K562 (cell line): ENCODE results near the gene RAB40AL. TPM values are rescaled to one million over a fixed set of nuclear protein-coding genes. Genes with fewer than 3 reads are reported as not detected.

Experiments
- ATAC-seq: fragments of 200-7000 bp; cut with Tn5 transposase; 3 replicates; pipeline ENCODE4 v1.9.1; 2020; ENCODE audit warnings: moderate library complexity
- BruUV-seq: library from RNA; stranded (reverse); fragments of 400-500 nt; replicated peaks from 2 replicates; lab custom pipeline; 2021; lab: Mats Ljungman, UMichigan
- CTCF ChIA-PET: fragments of 300-600 bp; formaldehyde crosslinking; extraction: SDS; loops from one replicate; lab custom pipeline; 2021; ENCODE audit warnings: low intra/inter-chr PET ratio; lab: Yijun Ruan, JAX
- POLR2A ChIA-PET: fragments of 300-600, 350-650 bp; sonication (Branson Sonifier 250); formaldehyde crosslinking; extraction: SDS; loops from one replicate; lab custom pipeline; 2021; ENCODE audit warnings: antibody characterized with exemption, inconsistent platforms; lab: Yijun Ruan, JAX
- DNase-seq, 4 experiments: peaks; one replicate each; pipeline versions ENCODE4 v3.0.0 to v3.0.0-alpha.2; 2011 to 2018; ENCODE audit warnings: low spot score in 3 of 4, mixed read lengths in 3 of 4; ENCODE audit errors: extremely low read depth in 1 of 4
- FAIRE-seq: peaks from 2 replicates; lab custom pipeline; 2011; peaks lifted over from hg19 to GRCh38; lab: Jason Lieb, UNC
- H2AFZ ChIP-seq: 2 replicates; pipeline ENCODE4 v1.6.0; 2011; ENCODE audit warnings: low read depth, low read length, control low read depth, inconsistent platforms
- H3K27ac ChIP-seq: fragments of 200-600 bp; 3 replicates; pipeline ENCODE4 v1.8.0; 2011; ENCODE audit warnings: low read depth, mild to moderate bottlenecking, control low read depth, inconsistent platforms, low read length, moderate library complexity, mixed read lengths; ENCODE audit errors: extremely low read depth
- H3K27me3 ChIP-seq, 2 experiments: fragments of 300-600 bp in 1 of 2; 2 replicates in 1 of 2; 3 replicates in 1 of 2; pipeline versions ENCODE4 v1.6.0 to v1.8.0; 2011; ENCODE audit warnings: inconsistent platforms in 2 of 2, low read length in 2 of 2, mild to moderate bottlenecking in 1 of 2, mixed read lengths in 1 of 2, moderate library complexity in 1 of 2; ENCODE audit not compliant: control insufficient read depth in 2 of 2, insufficient read depth in 2 of 2
- H3K36me3 ChIP-seq: fragments of 300-600 bp; 3 replicates; pipeline ENCODE4 v1.8.0; 2011; ENCODE audit warnings: mild to moderate bottlenecking, low read length, inconsistent platforms; ENCODE audit not compliant: control insufficient read depth, insufficient read depth
- H3K4me1 ChIP-seq, 2 experiments: fragments of 200-600 bp in 1 of 2; replicated peaks in 1 of 2; 2 replicates in 1 of 2; 3 replicates in 1 of 2; pipeline versions ENCODE4 v1.5.1 to v1.8.0; 2011; ENCODE audit warnings: inconsistent platforms in 2 of 2, low read length in 2 of 2, mild to moderate bottlenecking in 1 of 2, mixed read lengths in 1 of 2, moderate library complexity in 1 of 2; ENCODE audit not compliant: control insufficient read depth in 2 of 2, insufficient read depth in 2 of 2
- H3K4me2 ChIP-seq: 2 replicates; pipeline ENCODE4 v1.6.1; 2011; ENCODE audit warnings: low read length, control low read depth, inconsistent platforms, mixed read lengths; ENCODE audit not compliant: insufficient read depth
- H3K4me3 ChIP-seq: fragments of 200-600 bp; sonication (generic), shearing (Covaris generic); 2 replicates; pipeline ENCODE4 v1.5.1; 2016; ENCODE audit warnings: control low read depth, inconsistent platforms
- H3K79me2 ChIP-seq: fragments of 200-600 bp; 3 replicates; pipeline ENCODE4 v1.8.0; 2011; ENCODE audit warnings: low read length, inconsistent platforms; ENCODE audit not compliant: control insufficient read depth, insufficient read depth
- H3K9ac ChIP-seq, 2 experiments: 2 replicates each; pipeline versions ENCODE4 v1.6.0 to v1.6.1; 2011; ENCODE audit warnings: low read depth in 2 of 2, low read length in 2 of 2, control low read depth in 1 of 2, inconsistent platforms in 1 of 2, mild to moderate bottlenecking in 1 of 2, mixed read lengths in 1 of 2; ENCODE audit not compliant: insufficient read depth in 1 of 2
- H3K9me1 ChIP-seq: one replicate; pipeline ENCODE4 v1.6.0; 2011; ENCODE audit warnings: inconsistent platforms, mild to moderate bottlenecking, low read length, moderate library complexity; ENCODE audit not compliant: control insufficient read depth, insufficient read depth
- H3K9me3 ChIP-seq: replicated peaks from 2 replicates; pipeline ENCODE4 v1.5.1; 2011; ENCODE audit warnings: low read depth, low read length, inconsistent platforms; ENCODE audit not compliant: control insufficient read depth, insufficient read depth
- H4K20me1 ChIP-seq: replicated peaks from 2 replicates; pipeline ENCODE4 v1.6.1; 2011; ENCODE audit warnings: low read length, inconsistent platforms, mixed read lengths; ENCODE audit not compliant: control insufficient read depth, insufficient read depth
- CHD2 ChIP-seq: IDR thresholded peaks from 2 replicates; pipeline ENCODE4 v1.6.1; 2011; ENCODE audit warnings: low read depth, low read length
- EP300 ChIP-seq: IDR thresholded peaks from 2 replicates; pipeline ENCODE4 v1.6.1; 2012; ENCODE audit warnings: low read length, improper control_type of control experiment
- POLR2H ChIP-seq: IDR thresholded peaks from 2 replicates; pipeline ENCODE4 v1.6.1; 2016; ENCODE audit warnings: missing genetic modification characterization, low read depth, mild to moderate bottlenecking, control low read depth, missing compliant biosample characterization, moderate library complexity
- WGBS: fragments of 100-300 bp; shearing (Covaris generic); methylation state at CpG from one replicate; pipeline ENCODE4 v1.1.6; 2016; ENCODE audit warnings: low coverage, mixed read lengths; ENCODE audit not compliant: insufficient coverage; ENCODE audit errors: missing lambda C conversion rate; 5-methylcytosine and 5-hydroxymethylcytosine counted together
- in situ Hi-C: fragments of 300-500 bp; cut with MboI; formaldehyde crosslinking; loops from 4 replicates; pipeline ENCODE4 v1.15.0; 2018; ENCODE audit warnings: inconsistent platforms, mixed read lengths
- intact Hi-C: fragments of 100-400 bp; cut with micrococcal nuclease; formaldehyde crosslinking; loops from 2 replicates; pipeline ENCODE4 v1.14.2; 2022
- polyA plus RNA-seq, 8 experiments: library from polyadenylated mRNA; depleted of rRNA in 4 of 8; stranded (reverse) in 5 of 8; unstranded in 3 of 8; fragments of >200 nt; fragmentation: Nextera tagmentation in 2 of 8; fragmentation: Illumina TruSeq in 1 of 8; extraction: Ambion mirVana in 2 of 8; extraction: Trizol in 1 of 8; gene quantifications; 2 replicates each; pipeline versions ENCODE4 v1.2.1 to v1.2.3, GENCODE V29; 2011 to 2014; ENCODE audit warnings: inconsistent platforms in 1 of 8, missing spikeins in 1 of 8
- total RNA-seq, 7 experiments: library from RNA; depleted of rRNA in 6 of 7; stranded (reverse); fragments of >200 nt in 6 of 7; fragmentation: Illumina TruSeq in 2 of 7; extraction: Trizol in 2 of 7; gene quantifications; 2 replicates each; pipeline versions ENCODE4 v1.2.1 to v1.2.3, GENCODE V29; 2011 to 2021; ENCODE audit warnings: low replicate concordance in 1 of 7
- TF ChIP-seq, protein P1 (sequence below), 2 experiments: fragments of 450-650 bp in 1 of 2; sonication (generic) in 1 of 2; formaldehyde crosslinking; conservative IDR thresholded peaks; 2 replicates each; pipeline versions ENCODE4 v1.4.0 to v1.8.1; 2020 to 2022; ENCODE audit warnings: mild to moderate bottlenecking in 1 of 2, missing genetic modification reagents in 1 of 2
- TF ChIP-seq, protein P2 (sequence below): fragments of 250-450 bp; sonication (Bioruptor Pico); IDR thresholded peaks from 2 replicates; pipeline ENCODE4 v1.5.0; 2021; ENCODE audit warnings: mild to moderate bottlenecking, borderline replicate concordance

The RAB40AL gene
- total and polyA plus RNA-seq, 9 of the 15 experiments (the other 6 are each of a cell fraction or from before 2014, with no cell fraction given) = 0.13 to 0.44 (median 0.42) TPM; not detected in 4

DNA sequence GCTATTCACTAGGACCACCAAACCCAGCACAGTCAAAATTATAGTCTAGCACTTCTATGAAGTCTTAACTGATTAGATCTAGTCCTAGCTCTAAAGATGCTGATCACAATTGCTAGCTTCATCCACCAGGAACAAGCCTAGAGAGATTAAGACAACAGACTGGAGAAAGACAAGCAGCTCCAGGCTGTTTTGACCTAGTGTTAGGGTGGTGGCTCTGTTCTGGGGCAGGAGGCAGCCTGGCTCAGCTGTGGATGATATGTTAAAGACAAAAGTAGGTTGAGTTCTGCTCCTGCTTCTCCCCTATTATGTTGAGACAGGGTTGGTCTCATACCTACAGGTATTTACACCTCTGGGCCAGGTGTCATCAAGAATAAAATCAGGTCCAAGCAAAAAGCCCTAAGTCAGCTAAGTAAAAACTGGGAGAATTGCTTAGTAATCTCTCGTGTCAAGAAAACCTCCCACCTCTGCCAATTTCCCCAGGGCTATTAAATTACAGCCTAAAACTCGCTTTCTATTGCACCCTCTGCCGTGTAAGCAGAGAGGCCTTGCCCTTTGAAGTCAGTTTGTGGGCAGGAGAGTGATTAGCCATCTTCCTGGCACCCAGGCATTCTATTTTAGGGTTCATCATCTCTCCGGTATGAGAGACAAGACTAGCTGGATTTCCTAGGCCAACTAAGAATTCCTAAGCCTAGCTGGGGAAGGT is 39.9 kb downstream of the RAB40AL start:
- H3K9me3 ChIP-seq = no peaks in the 10 kb centered on the region
- BruUV-seq = no TSS peak
- no peaks in the 10 kb centered on the region for H3K79me2 ChIP-seq
- in situ Hi-C loops (no loop called here), intact Hi-C loops (no loop called here)
- POLR2A ChIA-PET = no interaction called here
- no peak overlapping the region for H3K4me2 ChIP-seq
- no peaks in the 10 kb centered on the region; a peak in 1 of 5 replicates for H3K4me1 ChIP-seq
- WGBS = 10% methylated on average over 4 of the region's 4 CpGs
- H4K20me1 ChIP-seq = no peaks in the 10 kb centered on the region
- no peak for FAIRE-seq
- H3K36me3 ChIP-seq = no peaks in the 10 kb centered on the region
- CTCF ChIA-PET = no interaction called here
- H3K4me3 ChIP-seq = no peak overlapping the region
- TF ChIP-seq POLR2H (no peak), EP300 (no peak), CHD2 (no peak)
- TF ChIP-seq, protein P1, sequence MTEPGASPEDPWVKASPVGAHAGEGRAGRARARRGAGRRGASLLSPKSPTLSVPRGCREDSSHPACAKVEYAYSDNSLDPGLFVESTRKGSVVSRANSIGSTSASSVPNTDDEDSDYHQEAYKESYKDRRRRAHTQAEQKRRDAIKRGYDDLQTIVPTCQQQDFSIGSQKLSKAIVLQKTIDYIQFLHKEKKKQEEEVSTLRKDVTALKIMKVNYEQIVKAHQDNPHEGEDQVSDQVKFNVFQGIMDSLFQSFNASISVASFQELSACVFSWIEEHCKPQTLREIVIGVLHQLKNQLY (CRISPR knock-in tag; conservative IDR thresholded peaks at IDR 0.05) = no peak
- TF ChIP-seq, protein P2, sequence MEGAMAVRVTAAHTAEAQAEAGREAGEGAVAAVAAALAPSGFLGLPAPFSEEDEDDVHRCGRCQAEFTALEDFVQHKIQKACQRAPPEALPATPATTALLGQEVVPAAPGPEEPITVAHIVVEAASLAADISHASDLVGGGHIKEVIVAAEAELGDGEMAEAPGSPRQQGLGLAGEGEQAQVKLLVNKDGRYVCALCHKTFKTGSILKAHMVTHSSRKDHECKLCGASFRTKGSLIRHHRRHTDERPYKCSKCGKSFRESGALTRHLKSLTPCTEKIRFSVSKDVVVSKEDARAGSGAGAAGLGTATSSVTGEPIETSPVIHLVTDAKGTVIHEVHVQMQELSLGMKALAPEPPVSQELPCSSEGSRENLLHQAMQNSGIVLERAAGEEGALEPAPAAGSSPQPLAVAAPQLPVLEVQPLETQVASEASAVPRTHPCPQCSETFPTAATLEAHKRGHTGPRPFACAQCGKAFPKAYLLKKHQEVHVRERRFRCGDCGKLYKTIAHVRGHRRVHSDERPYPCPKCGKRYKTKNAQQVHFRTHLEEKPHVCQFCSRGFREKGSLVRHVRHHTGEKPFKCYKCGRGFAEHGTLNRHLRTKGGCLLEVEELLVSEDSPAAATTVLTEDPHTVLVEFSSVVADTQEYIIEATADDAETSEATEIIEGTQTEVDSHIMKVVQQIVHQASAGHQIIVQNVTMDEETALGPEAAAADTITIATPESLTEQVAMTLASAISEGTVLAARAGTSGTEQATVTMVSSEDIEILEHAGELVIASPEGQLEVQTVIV (CRISPR knock-in tag) = no peak
- H3K9ac ChIP-seq = no peak overlapping the region
- H3K9me1 ChIP-seq = no peaks in the 10 kb centered on the region
- H2AFZ ChIP-seq = no peak overlapping the region
- peaks cover 0 to 5% of the 10 kb centered on the region in 2 experiments; a peak in 2 of 5 replicates for H3K27me3 ChIP-seq
- ATAC-seq = no peak
- DNase-seq = no peak
- no peak overlapping the region for H3K27ac ChIP-seq
